CD4-positive, alpha-beta memory T cell (primary cell): ENCODE results near the gene STK17B. TPM values are rescaled to one million over a fixed set of nuclear protein-coding genes. Genes with fewer than 3 reads are reported as not detected.

Experiments used
- CTCF ChIA-PET: fragments of 350-600 bp; sonication (Branson Sonifier 250); formaldehyde crosslinking; loops from one replicate; lab custom pipeline; 2021; ENCODE audit warnings: inconsistent platforms; ENCODE audit not compliant: partially characterized antibody; lab: Charles Lee
- POLR2A ChIA-PET: fragments of 350-600 bp; sonication (Branson Sonifier 250); formaldehyde crosslinking; loops from one replicate; lab custom pipeline; 2021; ENCODE audit not compliant: partially characterized antibody; lab: Charles Lee
- DNase-seq, 5 donors: peaks; one replicate each; pipeline versions ENCODE4 v3.0.0 to v3.0.0-alpha.2; 2020 to 2022; ENCODE audit warnings: mixed read lengths in 1 of 5
- H3K27ac ChIP-seq: one replicate; pipeline ENCODE4 v1.7.0; 2013; ENCODE audit warnings: low read depth, low read length
- H3K27me3 ChIP-seq: 2 replicates; pipeline ENCODE4 v1.7.0; 2013; ENCODE audit warnings: mild to moderate bottlenecking, low read length, moderate library complexity; ENCODE audit not compliant: insufficient read depth
- H3K36me3 ChIP-seq: 2 replicates; pipeline ENCODE4 v1.7.0; 2013; ENCODE audit warnings: mild to moderate bottlenecking, low read length, moderate library complexity; ENCODE audit not compliant: insufficient read depth
- H3K4me1 ChIP-seq: 2 replicates; pipeline ENCODE4 v1.7.0; 2013; ENCODE audit warnings: mild to moderate bottlenecking, low read length, moderate library complexity; ENCODE audit not compliant: insufficient read depth
- H3K4me3 ChIP-seq, 2 donors: one replicate each; pipeline ENCODE4 v1.7.0; 2013; ENCODE audit warnings: low read length in 2 of 2, mild to moderate bottlenecking in 1 of 2
- H3K9me3 ChIP-seq, 2 donors: one replicate each; pipeline ENCODE4 v1.7.0; 2013; ENCODE audit warnings: low read length in 2 of 2, control low read depth in 1 of 2; ENCODE audit not compliant: control insufficient read depth in 1 of 2
- H3K27ac Mint-ChIP-seq, 7 donors: one replicate each; pipeline ENCODE4 v1.8.0; 2020 to 2021; ENCODE audit warnings: mixed read lengths in 7 of 7, mild to moderate bottlenecking in 6 of 7, inconsistent platforms in 3 of 7, moderate library complexity in 3 of 7
- H3K27me3 Mint-ChIP-seq, 2 donors: one replicate each; pipeline ENCODE4 v1.8.0; 2020 to 2021; ENCODE audit warnings: mixed read lengths in 2 of 2
- H3K36me3 Mint-ChIP-seq, 2 donors: one replicate each; pipeline ENCODE4 v1.8.0; 2020 to 2021; ENCODE audit warnings: mixed read lengths in 2 of 2, inconsistent platforms in 1 of 2, mild to moderate bottlenecking in 1 of 2
- H3K4me1 Mint-ChIP-seq, 4 donors: one replicate each; pipeline ENCODE4 v1.8.0; 2020 to 2021; ENCODE audit warnings: mixed read lengths in 4 of 4, mild to moderate bottlenecking in 1 of 4
- H3K4me3 Mint-ChIP-seq, 8 donors: one replicate each; pipeline ENCODE4 v1.8.0; 2020 to 2021; ENCODE audit warnings: mixed read lengths in 8 of 8, mild to moderate bottlenecking in 7 of 8, moderate library complexity in 6 of 8, inconsistent platforms in 3 of 8
- H3K9me3 Mint-ChIP-seq, 8 donors: one replicate each; pipeline ENCODE4 v1.8.0; 2020 to 2021; ENCODE audit warnings: mixed read lengths in 8 of 8, mild to moderate bottlenecking in 5 of 8, inconsistent platforms in 3 of 8, moderate library complexity in 1 of 8
- intact Hi-C: fragments of 100-400 bp; cut with micrococcal nuclease; formaldehyde crosslinking; loops from one replicate; pipeline ENCODE4 v1.15.1; 2023
- polyA plus RNA-seq, 2 donors: library from polyadenylated mRNA; unstranded; fragments of 300-500 nt; fragmentation: Illumina TruSeq; gene quantifications; one replicate each; pipeline ENCODE4 v1.2.3, GENCODE V29; 2021
- total RNA-seq, 2 experiments: library from RNA; stranded (reverse); gene quantifications; one replicate each; pipeline ENCODE4 v1.2.3, GENCODE V29; 2021

Gene STK17B
- total and polyA plus RNA-seq, 4 experiments from 2014 or later, result 79.7 to 243 (median 163) TPM

DNA sequence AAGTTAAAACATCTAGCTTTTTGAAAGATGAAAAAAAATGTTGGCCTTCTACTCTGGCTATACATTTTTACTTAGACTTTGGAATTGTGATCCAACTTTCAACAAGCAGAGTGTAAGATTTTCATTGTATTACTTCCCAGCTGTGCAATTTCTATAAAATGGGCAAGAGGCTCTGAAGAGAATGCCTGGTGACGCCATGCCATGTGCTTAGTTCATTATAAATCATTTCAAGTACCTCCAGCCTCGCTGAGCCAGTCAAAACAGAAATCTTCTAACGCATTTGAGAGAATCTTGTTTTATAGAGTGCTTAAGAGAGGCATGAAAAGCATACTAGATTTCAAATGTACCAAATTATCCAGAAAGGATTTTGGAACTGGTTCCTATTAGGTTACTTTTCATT, 10.1 kb upstream of the STK17B start:
- peaks cover 69 to 94% (median 82%) of the 10 kb centered on the region in 4 donors for H3K4me1 Mint-ChIP-seq
- H3K9me3 Mint-ChIP-seq, result peaks cover 0 to 4% (median 0%) of the 10 kb centered on the region in 8 donors
- Histone ChIP-seq H3K4me3 (no peak overlapping the region), H3K27ac (peak overlapping the region; percentile 55), H3K36me3 (no peaks in the 10 kb centered on the region), H3K27me3 (no peaks in the 10 kb centered on the region), H3K9me3 (no peaks in the 10 kb centered on the region), H3K4me1 (peaks cover 100% of the 10 kb centered on the region)
- H3K4me3 Mint-ChIP-seq, result peak overlapping the region in 3 of 8 donors; percentile 77 to 85 (median 81)
- DNase-seq, result no peak
- ChIA-PET POLR2A (interaction anchor here (0.6 to 6.3 kb wide), 15 partner anchors 8 to 95 kb away, joined by 3 to 183 read pairs (median 9); partner anchors contain the start of gene STK17B), CTCF (interaction anchor here (1.0 to 3.2 kb wide), 11 partner anchors 11 to 103 kb away, joined by 3 to 21 read pairs (median 4); no protein-coding TSS in a partner anchor)
- H3K27me3 Mint-ChIP-seq, result no peaks in the 10 kb centered on the region
- H3K36me3 Mint-ChIP-seq, result no peaks in the 10 kb centered on the region
- peak overlapping the region; percentile 91 to 98 (median 95) for H3K27ac Mint-ChIP-seq
- intact Hi-C loops, result no loop called here

GRCh38 chr2:196177124-196177523, 5.7 kb upstream of the STK17B start:
- Histone ChIP-seq H3K27me3 (no peaks in the 10 kb centered on the region), H3K36me3 (no peaks in the 10 kb centered on the region), H3K4me3 (peak overlapping the region; percentile 17 to 31), H3K9me3 (no peaks in the 10 kb centered on the region), H3K4me1 (peaks cover 98% of the 10 kb centered on the region), H3K27ac (peak overlapping the region; percentile 60)
- H3K36me3 Mint-ChIP-seq, result peaks cover 0 to 1% of the 10 kb centered on the region in 2 donors
- ChIA-PET CTCF (interaction anchor here (0.8 to 4.5 kb wide), 19 partner anchors 10 to 100 kb away, joined by 3 to 37 read pairs (median 5); no protein-coding TSS in a partner anchor), POLR2A (interaction anchor here (1.1 to 6.6 kb wide), 27 partner anchors 8 to 1132 kb away, joined by 3 to 194 read pairs (median 11); partner anchors contain the start of gene DNAH7)
- peak overlapping the region; percentile 91 to 100 (median 98) for H3K27ac Mint-ChIP-seq
- intact Hi-C loops, result loop anchor here (2.0 to 10.0 kb wide), 3 partner anchors 16 to 612 kb away; no protein-coding TSS in a partner anchor
- H3K4me1 Mint-ChIP-seq, result peaks cover 70 to 89% (median 79%) of the 10 kb centered on the region in 4 donors
- no peaks in the 10 kb centered on the region for H3K27me3 Mint-ChIP-seq
- peak in 1 of 5 donors; percentile 22 for DNase-seq
- peak overlapping the region; percentile 65 to 89 (median 82) for H3K4me3 Mint-ChIP-seq
- H3K9me3 Mint-ChIP-seq, result peaks cover 0 to 1% (median 0%) of the 10 kb centered on the region in 8 donors

- peak; percentile 92 to 96 (median 95) for DNase-seq
- H3K4me3 ChIP-seq, result peak overlapping the region in 1 of 2 donors; percentile 31
- no peaks in the 10 kb centered on the region for H3K9me3 ChIP-seq
- intact Hi-C loops, result loop anchor here (1.0 to 10.0 kb wide), 8 partner anchors 8 to 611 kb away; no protein-coding TSS in a partner anchor
- H3K27ac ChIP-seq, result peak overlapping the region; percentile 60
- peaks cover 92% of the 10 kb centered on the region for H3K4me1 ChIP-seq
- peaks cover 0 to 1% (median 0%) of the 10 kb centered on the region in 8 donors for H3K9me3 Mint-ChIP-seq
- no peaks in the 10 kb centered on the region for H3K36me3 ChIP-seq
- no peaks in the 10 kb centered on the region for H3K27me3 Mint-ChIP-seq
- peaks cover 0 to 3% of the 10 kb centered on the region in 2 donors for H3K36me3 Mint-ChIP-seq
- H3K27ac Mint-ChIP-seq, result peak overlapping the region; percentile 91 to 100 (median 98)
- no peaks in the 10 kb centered on the region for H3K27me3 ChIP-seq
- ChIA-PET POLR2A (interaction anchor here (0.7 to 6.6 kb wide), 34 partner anchors 9 to 1133 kb away, joined by 3 to 194 read pairs (median 6); partner anchors contain the start of gene DNAH7), CTCF (interaction anchor here (0.8 to 4.5 kb wide), 21 partner anchors 9 to 115 kb away, joined by 3 to 37 read pairs (median 4); no protein-coding TSS in a partner anchor)
- H3K4me1 Mint-ChIP-seq, result peaks cover 64 to 83% (median 73%) of the 10 kb centered on the region in 4 donors
- peak overlapping the region; percentile 65 to 89 (median 82) for H3K4me3 Mint-ChIP-seq
These were observed 4.9 kb upstream of the STK17B start for GRCh38 chr2:196176142-196176738.

DNA sequence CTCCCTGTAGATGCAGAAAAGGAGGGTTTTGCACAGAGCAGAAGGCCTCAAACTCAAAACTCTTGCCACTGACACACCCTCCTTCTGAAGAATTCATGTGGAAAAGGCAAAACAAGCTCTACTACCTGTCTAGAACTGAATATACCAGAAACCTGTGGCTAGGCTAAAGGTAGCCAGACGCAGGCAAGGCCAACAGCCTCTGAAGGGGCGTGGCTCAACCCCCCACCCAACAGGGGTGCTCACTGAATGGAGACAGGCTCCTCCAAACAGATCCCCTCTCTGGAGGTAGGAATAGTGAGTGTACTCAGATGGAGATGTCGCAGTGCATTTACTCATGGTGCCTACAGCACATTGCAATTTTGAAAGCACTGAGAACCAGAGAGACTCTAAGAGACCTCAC, 3.0 kb upstream of the STK17B start:
- intact Hi-C loops, result loop anchor here (5.0 to 10.0 kb wide), 2 partner anchors 517 to 610 kb away; partner anchors contain the start of gene SLC39A10
- DNase-seq, result peak in 1 of 5 donors; percentile 4

DNA sequence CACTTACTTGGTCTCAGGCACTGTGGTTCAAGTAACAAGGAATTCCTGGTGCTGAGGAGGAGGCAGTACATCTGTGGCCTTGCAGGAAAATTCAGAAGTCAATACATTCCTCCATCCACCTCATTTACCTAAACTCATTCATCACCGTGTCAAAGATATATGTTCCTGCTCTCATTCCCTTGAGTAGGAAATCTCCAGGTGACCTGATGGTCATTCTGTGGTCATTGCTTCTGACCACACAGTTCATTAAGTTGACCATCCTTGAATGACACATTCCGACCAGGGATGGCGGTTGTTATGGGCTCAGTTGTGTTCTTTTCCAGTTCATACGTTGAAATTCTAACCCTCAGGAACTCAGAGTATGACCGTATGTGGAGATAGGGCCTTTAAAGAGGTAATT, 2.1 kb upstream of the STK17B start:
- H3K27ac Mint-ChIP-seq, result peak overlapping the region; percentile 89 to 97 (median 91)
- peak overlapping the region in 1 of 2 donors; percentile 87 for H3K4me3 ChIP-seq
- POLR2A ChIA-PET, result interaction anchor here (1.2 to 6.6 kb wide), 12 partner anchors 9 to 103 kb away, joined by 3 to 183 read pairs (median 86); no protein-coding TSS in a partner anchor

More for the DNA sequence above, 3.0 kb upstream of the STK17B start:
- Mint-ChIP-seq H3K27me3 (no peaks in the 10 kb centered on the region), H3K4me1 (peaks cover 53 to 76% (median 60%) of the 10 kb centered on the region in 4 donors), H3K9me3 (peaks cover 0 to 2% (median 0%) of the 10 kb centered on the region in 8 donors), H3K27ac (peak overlapping the region; percentile 89 to 97 (median 91)), H3K36me3 (peaks cover 12 to 15% of the 10 kb centered on the region in 2 donors), H3K4me3 (peak overlapping the region; percentile 44 to 88 (median 78))
- ChIA-PET POLR2A (interaction anchor here (0.7 to 6.6 kb wide), 12 partner anchors 8 to 103 kb away, joined by 3 to 194 read pairs (median 46); no protein-coding TSS in a partner anchor), CTCF (interaction anchor here (0.7 to 1.6 kb wide), 7 partner anchors 11 to 279 kb away, joined by 3 to 6 read pairs (median 4); no protein-coding TSS in a partner anchor)
- H3K4me1 ChIP-seq, result peaks cover 74% of the 10 kb centered on the region
- H3K36me3 ChIP-seq, result no peaks in the 10 kb centered on the region
- H3K4me3 ChIP-seq, result peak overlapping the region in 1 of 2 donors; percentile 33
- no peaks in the 10 kb centered on the region for H3K9me3 ChIP-seq
- H3K27me3 ChIP-seq, result no peaks in the 10 kb centered on the region
- peak overlapping the region; percentile 83 for H3K27ac ChIP-seq

DNA sequence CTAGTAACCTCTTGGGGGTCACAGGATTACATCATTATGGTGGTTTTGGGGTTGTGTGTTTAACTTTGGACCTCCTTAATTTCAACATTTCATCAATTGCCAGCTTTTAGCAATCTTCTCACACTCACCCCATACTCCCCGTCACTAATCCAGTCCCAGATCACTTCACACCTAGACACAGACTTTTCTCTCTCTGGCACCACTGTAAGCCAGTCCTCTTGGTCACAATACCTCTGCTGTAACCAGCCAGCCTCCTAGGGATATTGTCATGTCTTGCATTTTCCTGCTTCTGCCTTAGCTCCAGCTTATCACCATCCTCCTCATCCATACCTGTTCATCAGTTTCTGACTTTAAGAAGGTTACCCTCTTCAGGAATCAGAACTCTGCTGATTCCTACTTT, 1.6 kb upstream of the STK17B start:
- peaks cover 59% of the 10 kb centered on the region for H3K4me1 ChIP-seq
- peaks cover 44 to 62% (median 49%) of the 10 kb centered on the region in 4 donors for H3K4me1 Mint-ChIP-seq
- ChIA-PET POLR2A (interaction anchor here (1.2 to 6.6 kb wide), 13 partner anchors 8 to 104 kb away, joined by 3 to 183 read pairs (median 84); no protein-coding TSS in a partner anchor), CTCF (interaction anchor here (1.3 kb wide), 1 partner anchor 281 kb away, joined by 3 read pairs; no protein-coding TSS in a partner anchor)
- peak overlapping the region; percentile 77 to 90 (median 82) for H3K4me3 Mint-ChIP-seq
- no peaks in the 10 kb centered on the region for H3K27me3 ChIP-seq
- peaks cover 21 to 26% of the 10 kb centered on the region in 2 donors for H3K36me3 Mint-ChIP-seq
- H3K9me3 ChIP-seq, result no peaks in the 10 kb centered on the region
- peak overlapping the region; percentile 83 for H3K27ac ChIP-seq
- H3K9me3 Mint-ChIP-seq, result peaks cover 0 to 2% (median 0%) of the 10 kb centered on the region in 8 donors
- H3K27me3 Mint-ChIP-seq, result no peaks in the 10 kb centered on the region
- intact Hi-C loops, result loop anchor here (5.0 to 10.0 kb wide), 2 partner anchors 516 to 608 kb away; partner anchors contain the start of gene SLC39A10
- no peaks in the 10 kb centered on the region for H3K36me3 ChIP-seq
- H3K4me3 ChIP-seq, result peak overlapping the region in 1 of 2 donors; percentile 87
- DNase-seq, result peak in 1 of 5 donors; percentile 0
- peak overlapping the region; percentile 89 to 97 (median 91) for H3K27ac Mint-ChIP-seq

More for the DNA sequence above, 2.1 kb upstream of the STK17B start:
- H3K4me1 ChIP-seq, result peaks cover 65% of the 10 kb centered on the region
- Mint-ChIP-seq H3K9me3 (peaks cover 0 to 2% (median 0%) of the 10 kb centered on the region in 8 donors), H3K4me3 (peak overlapping the region; percentile 77 to 90 (median 82)), H3K27me3 (no peaks in the 10 kb centered on the region), H3K36me3 (peaks cover 17 to 22% of the 10 kb centered on the region in 2 donors), H3K4me1 (peaks cover 46 to 67% (median 53%) of the 10 kb centered on the region in 4 donors)
- H3K27me3 ChIP-seq, result no peaks in the 10 kb centered on the region
- intact Hi-C loops, result loop anchor here (5.0 to 10.0 kb wide), 2 partner anchors 516 to 609 kb away; partner anchors contain the start of gene SLC39A10
- DNase-seq, result no peak
- no peaks in the 10 kb centered on the region for H3K9me3 ChIP-seq
- H3K36me3 ChIP-seq, result no peaks in the 10 kb centered on the region
- CTCF ChIA-PET, result interaction anchor here (1.3 kb wide), 1 partner anchor 280 kb away, joined by 3 read pairs; no protein-coding TSS in a partner anchor
- H3K27ac ChIP-seq, result peak overlapping the region; percentile 83
